Esophagus muscularis mucosa (tissue), 4 donors: Measurements from ENCODE around the gene BICRA. TPM values are rescaled to one million over a fixed set of nuclear protein-coding genes. Genes with fewer than 3 reads are reported as not detected.

Experiments used
- DNase-seq: peaks from one replicate; pipeline ENCODE4 v3.0.0-alpha.2; 2017; ENCODE audit errors: extremely low spot score
- H3K27ac ChIP-seq, 4 donors: fragments of 200-600 bp; sonication (generic); replicated peaks in 1 of 4; 1 replicate in 3 of 4; 2 replicates in 1 of 4; pipeline ENCODE4 v1.5.1; 2016 to 2019; ENCODE audit warnings: mild to moderate bottlenecking in 1 of 4
- H3K27me3 ChIP-seq, 4 donors: fragments of 200-600 bp; sonication (generic); one replicate each; pipeline versions ENCODE4 v1.5.1 to v1.6.0; 2016 to 2019
- H3K36me3 ChIP-seq, 4 donors: fragments of 200-600 bp; sonication (generic); one replicate each; pipeline ENCODE4 v1.5.1; 2016 to 2019
- H3K4me1 ChIP-seq, 4 donors: fragments of 200-600 bp; sonication (generic); one replicate each; pipeline ENCODE4 v1.5.1; 2016 to 2019
- H3K4me3 ChIP-seq, 4 donors: fragments of 200-600 bp; sonication (generic); 1 replicate in 2 of 4; 2 replicates in 2 of 4; pipeline ENCODE4 v1.5.1; 2016 to 2019; ENCODE audit warnings: mild to moderate bottlenecking in 4 of 4, moderate library complexity in 1 of 4
- H3K9me3 ChIP-seq, 4 donors: fragments of 200-600 bp; sonication (generic); 1 replicate in 3 of 4; 2 replicates in 1 of 4; pipeline ENCODE4 v1.5.1; 2016 to 2019
- EP300 ChIP-seq: sonication (generic); formaldehyde crosslinking; IDR thresholded peaks from one replicate; pipeline ENCODE4 v1.6.1; 2017; ENCODE audit warnings: antibody characterized with exemption
- POLR2A ChIP-seq: fragments of 450-650 bp; IDR thresholded peaks from one replicate; pipeline ENCODE4 v1.6.1; 2017; ENCODE audit warnings: antibody characterized with exemption, moderate library complexity, mild to moderate bottlenecking, low read depth
- POLR2AphosphoS5 ChIP-seq, 2 donors: sonication (generic); formaldehyde crosslinking; IDR thresholded peaks; one replicate each; pipeline ENCODE4 v1.6.1; 2017; ENCODE audit warnings: antibody characterized with exemption in 2 of 2
- WGBS: methylation state at CpG from one replicate; pipeline ENCODE4 v1.1.5; 2018; 5-methylcytosine and 5-hydroxymethylcytosine counted together
- intact Hi-C: fragments of 100-400 bp; cut with DNase I; formaldehyde crosslinking; loops from one replicate; pipeline ENCODE4 v1.15.1; 2023
- total RNA-seq, 4 donors: library from RNA; depleted of rRNA; stranded (reverse); fragments of >200 nt; gene quantifications; one replicate each; pipeline versions ENCODE4 v1.1.0 to v1.2.1, GENCODE V29; 2016
- TF ChIP-seq, protein P1 (sequence below), 3 experiments: fragments of 200-600 bp in 2 of 3; fragments of 450-650 bp in 1 of 3; sonication (generic) in 2 of 3; IDR thresholded peaks; one replicate each; pipeline ENCODE4 v1.5.1; 2017 to 2019; ENCODE audit warnings: antibody characterized with exemption in 3 of 3, mild to moderate bottlenecking in 2 of 3, moderate library complexity in 1 of 3

BICRA gene
- total RNA-seq, 4 donors from 2014 or later, result 10.9 to 15.0 (median 13.8) TPM

DNA sequence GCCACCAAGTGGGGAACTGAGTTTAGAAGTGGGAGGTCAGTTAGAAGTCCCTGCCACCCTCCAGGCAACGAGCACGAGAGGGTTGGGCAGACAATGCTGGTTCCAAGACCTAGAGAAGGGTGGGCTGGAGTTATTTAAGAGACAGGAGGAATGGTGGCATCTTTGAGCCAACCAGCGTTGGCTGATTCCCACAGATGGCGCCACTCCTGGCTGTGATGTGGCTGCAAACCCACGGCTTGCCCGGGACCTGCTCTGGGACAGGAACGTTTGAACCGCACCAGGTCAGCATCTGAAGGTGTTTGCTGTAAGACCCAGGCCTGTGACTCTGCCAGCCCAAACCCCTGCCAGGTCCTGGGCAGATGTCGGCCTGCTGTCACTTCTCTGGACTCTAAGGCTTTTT lies 42.8 kb downstream of the BICRA start:
- no peak for TF ChIP-seq EP300
- TF ChIP-seq POLR2A, result no peak
- no peak for TF ChIP-seq POLR2AphosphoS5 (IDR thresholded peaks at IDR 0.05)
- TF ChIP-seq, protein P1, sequence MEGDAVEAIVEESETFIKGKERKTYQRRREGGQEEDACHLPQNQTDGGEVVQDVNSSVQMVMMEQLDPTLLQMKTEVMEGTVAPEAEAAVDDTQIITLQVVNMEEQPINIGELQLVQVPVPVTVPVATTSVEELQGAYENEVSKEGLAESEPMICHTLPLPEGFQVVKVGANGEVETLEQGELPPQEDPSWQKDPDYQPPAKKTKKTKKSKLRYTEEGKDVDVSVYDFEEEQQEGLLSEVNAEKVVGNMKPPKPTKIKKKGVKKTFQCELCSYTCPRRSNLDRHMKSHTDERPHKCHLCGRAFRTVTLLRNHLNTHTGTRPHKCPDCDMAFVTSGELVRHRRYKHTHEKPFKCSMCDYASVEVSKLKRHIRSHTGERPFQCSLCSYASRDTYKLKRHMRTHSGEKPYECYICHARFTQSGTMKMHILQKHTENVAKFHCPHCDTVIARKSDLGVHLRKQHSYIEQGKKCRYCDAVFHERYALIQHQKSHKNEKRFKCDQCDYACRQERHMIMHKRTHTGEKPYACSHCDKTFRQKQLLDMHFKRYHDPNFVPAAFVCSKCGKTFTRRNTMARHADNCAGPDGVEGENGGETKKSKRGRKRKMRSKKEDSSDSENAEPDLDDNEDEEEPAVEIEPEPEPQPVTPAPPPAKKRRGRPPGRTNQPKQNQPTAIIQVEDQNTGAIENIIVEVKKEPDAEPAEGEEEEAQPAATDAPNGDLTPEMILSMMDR (IDR thresholded peaks at IDR 0.05), result no peak
- WGBS, result 91% methylated on average over 8 of the region's 9 CpGs
- H3K4me3 ChIP-seq, result no peak overlapping the region
- H3K9me3 ChIP-seq, result no peaks in the 10 kb centered on the region
- peaks cover 0 to 19% (median 9%) of the 10 kb centered on the region in 4 donors for H3K36me3 ChIP-seq
- peaks cover 0 to 18% (median 11%) of the 10 kb centered on the region in 4 donors for H3K4me1 ChIP-seq
- intact Hi-C loops, result no loop called here
- H3K27me3 ChIP-seq, result no peaks in the 10 kb centered on the region
- no peak overlapping the region for H3K27ac ChIP-seq
- DNase-seq, result no peak

DNA sequence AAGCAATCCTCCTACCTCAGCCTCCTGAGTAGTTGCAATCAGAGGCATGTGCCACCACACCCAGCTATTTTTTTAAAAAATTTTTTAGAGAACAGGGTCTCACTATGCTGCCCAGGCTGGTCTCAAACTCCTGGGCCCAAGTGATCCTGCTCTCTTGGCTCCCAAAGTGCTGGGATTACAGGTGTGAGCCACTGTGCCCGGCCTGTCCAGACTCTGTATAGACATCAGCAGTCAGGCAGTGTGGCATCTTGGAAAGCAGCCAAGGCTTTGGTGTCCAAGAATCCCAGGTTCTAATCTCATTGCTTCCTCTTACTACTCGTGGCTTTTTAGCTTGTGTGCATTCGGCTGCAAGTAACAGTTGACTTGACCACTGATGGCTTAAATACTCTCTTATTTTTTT lies 43.4 kb downstream of the BICRA start:
- H3K27ac ChIP-seq, result no peak overlapping the region
- H3K27me3 ChIP-seq, result no peaks in the 10 kb centered on the region
- intact Hi-C loops, result no loop called here
- peaks cover 0 to 23% (median 12%) of the 10 kb centered on the region in 4 donors for H3K4me1 ChIP-seq
- TF ChIP-seq POLR2AphosphoS5 (IDR thresholded peaks at IDR 0.05) (no peak), POLR2A (no peak), EP300 (no peak)
- TF ChIP-seq, protein P1 (IDR thresholded peaks at IDR 0.05), result no peak
- no peak overlapping the region for H3K4me3 ChIP-seq
- H3K9me3 ChIP-seq, result no peaks in the 10 kb centered on the region
- WGBS, result 59% methylated on average over 3 of the region's 3 CpGs
- H3K36me3 ChIP-seq, result peaks cover 0 to 18% (median 9%) of the 10 kb centered on the region in 4 donors
- DNase-seq, result no peak

DNA sequence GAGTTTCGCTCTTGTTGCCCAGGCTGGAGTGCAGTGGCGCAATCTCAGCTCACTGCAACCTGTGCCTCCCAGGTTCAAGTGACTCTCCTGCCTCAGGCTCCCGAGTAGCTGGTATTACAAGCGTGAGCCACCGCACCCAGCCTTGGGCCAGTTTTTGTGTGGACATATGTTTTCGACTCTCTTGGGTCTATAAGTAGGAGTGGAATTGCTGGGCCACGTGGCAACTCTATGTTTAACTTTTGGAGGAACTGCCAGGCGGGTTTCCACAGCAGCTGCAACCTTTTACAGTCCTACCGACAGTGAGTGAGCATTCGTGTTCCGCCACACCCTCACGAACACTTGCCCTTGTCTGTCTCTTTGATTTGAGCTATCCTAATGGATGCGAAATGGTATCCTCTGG lies 44.9 kb downstream of the BICRA start:
- TF ChIP-seq POLR2A, result no peak

DNA sequence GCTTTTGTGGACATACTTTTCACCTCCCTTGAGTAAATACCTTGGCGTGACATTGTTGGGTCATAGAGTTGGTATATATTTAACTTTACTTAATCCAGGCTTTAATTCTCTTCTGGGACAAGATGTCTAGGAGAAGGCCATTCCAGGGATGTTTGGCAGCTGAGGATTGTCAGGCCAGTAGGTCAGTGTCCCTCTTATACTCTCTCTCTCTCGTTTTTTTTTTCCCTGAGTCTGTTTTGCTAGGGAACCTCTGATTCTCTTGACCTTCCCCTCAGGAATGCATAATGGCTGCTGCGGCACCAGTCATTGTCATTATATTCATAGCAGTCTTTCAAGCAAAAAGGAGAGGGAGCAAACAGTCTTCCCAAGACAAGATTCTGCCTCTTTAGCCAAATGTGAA lies 48.8 kb downstream of the BICRA start:
- Histone ChIP-seq H3K4me3 (no peak overlapping the region), H3K9me3 (no peaks in the 10 kb centered on the region), H3K36me3 (peaks cover 0 to 8% (median 3%) of the 10 kb centered on the region in 4 donors), H3K27ac (no peak overlapping the region), H3K4me1 (peaks cover 40 to 61% (median 53%) of the 10 kb centered on the region in 4 donors), H3K27me3 (no peaks in the 10 kb centered on the region)
- intact Hi-C loops, result no loop called here
- TF ChIP-seq, protein P1 (IDR thresholded peaks at IDR 0.05), result no peak
- TF ChIP-seq POLR2AphosphoS5 (IDR thresholded peaks at IDR 0.05) (no peak), EP300 (no peak), POLR2A (no peak)
- WGBS, result 83% methylated on average over 3 of the region's 3 CpGs
- DNase-seq, result no peak

More for the DNA sequence above, 44.9 kb downstream of the BICRA start:
- no peaks in the 10 kb centered on the region for H3K9me3 ChIP-seq
- H3K27ac ChIP-seq, result no peak overlapping the region
- intact Hi-C loops, result no loop called here
- no peaks in the 10 kb centered on the region for H3K27me3 ChIP-seq
- H3K4me1 ChIP-seq, result peaks cover 3 to 27% (median 16%) of the 10 kb centered on the region in 4 donors
- WGBS, result 91% methylated on average over 13 of the region's 13 CpGs
- DNase-seq, result no peak
- H3K4me3 ChIP-seq, result no peak overlapping the region
- peaks cover 0 to 18% (median 9%) of the 10 kb centered on the region in 4 donors for H3K36me3 ChIP-seq

DNA sequence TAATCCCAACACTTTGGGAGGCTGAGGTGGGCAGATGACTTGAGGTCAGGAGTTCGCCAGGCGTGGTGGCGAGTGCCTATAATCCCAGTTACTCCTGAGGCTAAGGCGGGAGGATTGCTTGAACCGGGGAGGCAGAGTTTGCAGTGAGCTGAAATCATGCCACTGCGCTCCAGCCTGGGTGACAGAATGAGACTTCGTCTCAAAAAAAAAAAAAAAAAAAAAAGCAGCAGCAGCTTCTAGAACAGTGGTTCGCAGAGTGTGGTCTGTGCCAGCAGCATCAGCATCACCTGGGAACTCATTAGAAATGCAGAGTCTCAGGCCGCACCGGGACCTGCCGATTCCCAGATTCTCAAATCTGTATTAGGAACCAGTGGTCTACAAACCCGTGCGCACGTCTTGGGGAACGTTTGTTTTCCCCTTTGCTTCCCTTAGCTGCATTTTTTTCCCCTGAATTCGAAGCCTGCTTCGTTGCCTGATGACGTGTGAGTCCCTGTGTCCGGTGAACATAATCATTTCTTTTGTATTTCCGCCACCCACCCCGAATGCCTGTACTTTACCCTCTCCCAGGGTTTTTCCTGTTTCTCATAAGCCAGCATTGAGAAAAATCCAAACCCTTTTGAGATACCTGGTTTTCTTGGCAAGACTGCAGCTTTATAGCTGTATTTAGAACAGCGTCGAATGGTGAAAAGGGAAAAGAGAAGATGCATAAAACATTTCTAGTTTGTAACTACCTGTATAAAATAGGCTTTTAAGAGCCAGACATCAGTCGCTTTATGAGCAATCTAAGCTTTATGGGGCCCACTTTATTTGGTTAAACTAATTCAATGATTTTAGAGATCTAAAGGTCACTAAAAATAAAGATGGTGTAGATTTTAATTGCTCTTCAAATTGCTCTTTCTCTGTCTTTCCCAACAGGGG lies 49.8 kb downstream of the BICRA start:
- H3K27me3 ChIP-seq, result no peaks in the 10 kb centered on the region
- intact Hi-C loops, result no loop called here
- H3K4me3 ChIP-seq, result no peak overlapping the region
- H3K27ac ChIP-seq, result peak overlapping the region in 3 of 4 donors; percentile 22 to 30 (median 26)
- 68% methylated on average over 24 of the region's 24 CpGs for WGBS
- no peaks in the 10 kb centered on the region for H3K9me3 ChIP-seq
- DNase-seq, result no peak
- H3K36me3 ChIP-seq, result peaks cover 0 to 5% (median 1%) of the 10 kb centered on the region in 4 donors
- H3K4me1 ChIP-seq, result peaks cover 49 to 70% (median 63%) of the 10 kb centered on the region in 4 donors
- TF ChIP-seq POLR2AphosphoS5 (IDR thresholded peaks at IDR 0.05) (peak in 1 of 2 donors; percentile 20), EP300 (no peak)
